Prostate gland (tissue), 2 donors: Measurements from ENCODE around the gene NAPG. TPM values are rescaled to one million over a fixed set of nuclear protein-coding genes. Genes with fewer than 3 reads are reported as not detected.

Experiments
- DNase-seq: peaks from one replicate; pipeline ENCODE4 v3.0.0-alpha.2; 2019; ENCODE audit warnings: low spot score
- H3K27ac ChIP-seq, 2 donors: fragments of 200-600 bp; sonication (generic); 2 replicates each; pipeline ENCODE4 v1.5.1; 2017 to 2019
- H3K27me3 ChIP-seq: fragments of 200-600 bp; sonication (generic); replicated peaks from 2 replicates; pipeline ENCODE4 v1.5.1; 2019; ENCODE audit not compliant: insufficient read depth
- H3K36me3 ChIP-seq, 2 donors: fragments of 200-600 bp; sonication (generic); 1 replicate in 1 of 2; 2 replicates in 1 of 2; pipeline versions ENCODE4 v1.5.1 to v1.8.1; 2017 to 2019
- H3K4me1 ChIP-seq: fragments of 200-600 bp; sonication (generic); replicated peaks from 2 replicates; pipeline ENCODE4 v1.5.1; 2019
- H3K4me3 ChIP-seq, 2 donors: fragments of 200-600 bp; sonication (generic); 2 replicates each; pipeline ENCODE4 v1.5.1; 2017 to 2019
- H3K9me3 ChIP-seq: fragments of 200-600 bp; sonication (generic); 2 replicates; pipeline ENCODE4 v1.5.1; 2017
- CTCF ChIP-seq, 4 experiments: fragments of 200-600 bp in 2 of 4; fragments of 450-650 bp in 2 of 4; sonication (generic) in 2 of 4; IDR thresholded peaks; 1 replicate in 3 of 4; 2 replicates in 1 of 4; pipeline ENCODE4 v1.5.1; 2016 to 2019; ENCODE audit warnings: antibody characterized with exemption in 4 of 4, mild to moderate bottlenecking in 2 of 4, moderate library complexity in 2 of 4
- POLR2A ChIP-seq: fragments of 450-650 bp; IDR thresholded peaks from one replicate; pipeline ENCODE4 v1.6.1; 2016; ENCODE audit warnings: antibody characterized with exemption, mild to moderate bottlenecking
- POLR2AphosphoS5 ChIP-seq: sonication (generic); formaldehyde crosslinking; IDR thresholded peaks from one replicate; pipeline ENCODE4 v1.6.1; 2017; ENCODE audit warnings: antibody characterized with exemption
- WGBS: methylation state at CpG from one replicate; pipeline ENCODE4 v1.1.5; 2018; 5-methylcytosine and 5-hydroxymethylcytosine counted together
- intact Hi-C: fragments of 100-400 bp; cut with DNase I; formaldehyde crosslinking; loops from one replicate; pipeline ENCODE4 v1.14.2; 2022
- total RNA-seq, 2 donors: library from RNA; depleted of rRNA; stranded (reverse); fragments of >200 nt; gene quantifications; one replicate each; pipeline ENCODE4 v1.1.0, GENCODE V29; 2016

The NAPG gene
- total RNA-seq, 2 donors from 2014 or later, result 23.2 to 47.5 TPM

GRCh38 chr18:10518595-10519255 lies 7.1 kb upstream of the NAPG start:
- Histone ChIP-seq H3K27ac (peak overlapping the region; percentile 9 to 41), H3K36me3 (no peaks in the 10 kb centered on the region), H3K9me3 (no peaks in the 10 kb centered on the region), H3K27me3 (no peaks in the 10 kb centered on the region), H3K4me1 (peaks cover 4% of the 10 kb centered on the region), H3K4me3 (no peak overlapping the region)
- TF ChIP-seq CTCF (IDR thresholded peaks at IDR 0.05) (peak in 2 of 4 experiments; percentile 50 to 58), POLR2AphosphoS5 (peak; percentile 36), POLR2A (no peak)
- whole genome bisulfite sequencing, result 41% methylated on average over 12 of the region's 12 CpGs
- DNase-seq, result peak; percentile 47
- intact Hi-C loops, result loop anchor here (2.0 to 5.0 kb wide), 3 partner anchors 61 to 512 kb away; no protein-coding TSS in a partner anchor

- H3K36me3 ChIP-seq, result no peaks in the 10 kb centered on the region
Observed at GRCh38 chr18:10519366-10519765, 6.5 kb upstream of the NAPG start.

GRCh38 chr18:10519999-10520935 lies 5.6 kb upstream of the NAPG start:
- intact Hi-C loops, result loop anchor here (1.0 to 10.0 kb wide), 6 partner anchors 63 to 815 kb away; partner anchors contain the start of gene RAB31
- Histone ChIP-seq H3K4me1 (peaks cover 3% of the 10 kb centered on the region), H3K36me3 (no peaks in the 10 kb centered on the region), H3K27me3 (no peaks in the 10 kb centered on the region), H3K27ac (peak overlapping the region; percentile 13 to 41), H3K4me3 (no peak overlapping the region), H3K9me3 (no peaks in the 10 kb centered on the region)
- 22% methylated on average over 17 of the region's 17 CpGs for WGBS
- peak; percentile 87 for DNase-seq
- TF ChIP-seq POLR2A (no peak), CTCF (IDR thresholded peaks at IDR 0.05) (peak; percentile 48 to 87 (median 78)), POLR2AphosphoS5 (peak; percentile 81)

More at GRCh38 chr18:10519366-10519765, 6.5 kb upstream of the NAPG start:
- Histone ChIP-seq H3K4me1 (peaks cover 3% of the 10 kb centered on the region), H3K27me3 (no peaks in the 10 kb centered on the region), H3K27ac (peak overlapping the region; percentile 9 to 41), H3K4me3 (no peak overlapping the region), H3K9me3 (no peaks in the 10 kb centered on the region)
- no peak for TF ChIP-seq POLR2A
- TF ChIP-seq POLR2AphosphoS5, result no peak
- no peak for TF ChIP-seq CTCF (IDR thresholded peaks at IDR 0.05)
- intact Hi-C loops, result loop anchor here (2.0 to 5.0 kb wide), 3 partner anchors 62 to 513 kb away; no protein-coding TSS in a partner anchor
- no peak for DNase-seq
- WGBS, result 56% methylated on average over 2 of the region's 2 CpGs

GRCh38 chr18:10521566-10521965 lies 4.3 kb upstream of the NAPG start:
- no peak for TF ChIP-seq POLR2AphosphoS5
- no peak for TF ChIP-seq POLR2A
- TF ChIP-seq CTCF (IDR thresholded peaks at IDR 0.05), result no peak
- intact Hi-C loops, result loop anchor here (10.0 kb wide), 2 partner anchors 717 to 817 kb away; partner anchors contain the start of gene RAB31
- no peaks in the 10 kb centered on the region for H3K36me3 ChIP-seq
- WGBS, result 84% methylated on average over 8 of the region's 8 CpGs
- no peaks in the 10 kb centered on the region for H3K27me3 ChIP-seq
- DNase-seq, result no peak
- no peaks in the 10 kb centered on the region for H3K9me3 ChIP-seq
- no peak overlapping the region for H3K4me3 ChIP-seq
- peaks cover 3% of the 10 kb centered on the region for H3K4me1 ChIP-seq
- no peak overlapping the region for H3K27ac ChIP-seq
